Activated CD8-positive, alpha-beta memory T cell treated with anti-CD3 and anti-CD28 coated beads, Interleukin-2, amount 10 ng/mL, durations not matched to agents 7 days and 5 days (primary cell): ENCODE data around the gene RGS9. TPM values are rescaled to one million over a fixed set of nuclear protein-coding genes. Genes with fewer than 3 reads are reported as not detected.

Experiments used
- ATAC-seq: fragments of 150-1000 bp; cut with Tn5 transposase; one replicate; pipeline ENCODE4 v1.10.0; 2021; ENCODE audit warnings: moderate library complexity
- CTCF ChIA-PET: fragments of 350-600 bp; sonication (Branson Sonifier 250); formaldehyde crosslinking; loops from one replicate; lab custom pipeline; 2021; ENCODE audit warnings: antibody characterized with exemption; lab: Charles Lee
- DNase-seq: peaks from one replicate; pipeline ENCODE4 v3.0.0-alpha.2; 2020
- H3K27ac Mint-ChIP-seq: one replicate; pipeline ENCODE4 v1.8.0; 2021; ENCODE audit warnings: mild to moderate bottlenecking, mixed read lengths
- H3K27me3 Mint-ChIP-seq: one replicate; pipeline ENCODE4 v1.8.0; 2021; ENCODE audit warnings: mixed read lengths
- H3K36me3 Mint-ChIP-seq: one replicate; pipeline ENCODE4 v1.8.0; 2021; ENCODE audit warnings: mild to moderate bottlenecking, mixed read lengths
- H3K4me1 Mint-ChIP-seq: one replicate; pipeline ENCODE4 v1.8.0; 2021; ENCODE audit warnings: mixed read lengths
- H3K4me3 Mint-ChIP-seq: one replicate; pipeline ENCODE4 v1.8.0; 2021; ENCODE audit warnings: mild to moderate bottlenecking, moderate library complexity, mixed read lengths
- H3K9me3 Mint-ChIP-seq: one replicate; pipeline ENCODE4 v1.8.0; 2022; ENCODE audit warnings: low read depth, mixed read lengths
- total RNA-seq, 2 experiments: library from RNA; stranded (reverse); gene quantifications; one replicate each; pipeline ENCODE4 v1.2.3, GENCODE V29; 2021

RGS9 gene
- total RNA-seq, 2 experiments from 2014 or later: 4.7 to 16.0 TPM

- Mint-ChIP-seq H3K27ac (no peak overlapping the region), H3K9me3 (peaks cover 3% of the 10 kb centered on the region), H3K4me3 (no peak overlapping the region), H3K4me1 (no peaks in the 10 kb centered on the region), H3K27me3 (peaks cover 21% of the 10 kb centered on the region), H3K36me3 (peaks cover 4% of the 10 kb centered on the region)
- DNase-seq: no peak
- no peak for ATAC-seq
- CTCF ChIA-PET: interaction anchor here (0.7 kb wide), 1 partner anchor 894 kb away, joined by 5 read pairs; no protein-coding TSS in a partner anchor
Observed at GRCh38 chr17:65271296-65271695, 134.1 kb downstream of the RGS9 start.

Other genes starting within 250 kb of the RGS9 start
- gene LRRC37A3, start 217.9 kb upstream of the RGS9 start, total RNA-seq: 10 to 100 TPM; 12.6 to 22.5 TPM
- 10 to 100 TPM; 78.2 to 79.9 TPM for gene GNA13, start 80.6 kb upstream of the RGS9 start, total RNA-seq